Esophagus muscularis mucosa (tissue), 4 donors: ENCODE measurements around the gene KCNJ10. TPM values are rescaled to one million over a fixed set of nuclear protein-coding genes. Genes with fewer than 3 reads are reported as not detected.

ENCODE experiments used
- DNase-seq: peaks from one replicate; pipeline ENCODE4 v3.0.0-alpha.2; 2017; ENCODE audit errors: extremely low spot score
- H3K27ac ChIP-seq, 4 donors: fragments of 200-600 bp; sonication (generic); replicated peaks in 1 of 4; 1 replicate in 3 of 4; 2 replicates in 1 of 4; pipeline ENCODE4 v1.5.1; 2016 to 2019; ENCODE audit warnings: mild to moderate bottlenecking in 1 of 4
- H3K27me3 ChIP-seq, 4 donors: fragments of 200-600 bp; sonication (generic); one replicate each; pipeline versions ENCODE4 v1.5.1 to v1.6.0; 2016 to 2019
- H3K36me3 ChIP-seq, 4 donors: fragments of 200-600 bp; sonication (generic); one replicate each; pipeline ENCODE4 v1.5.1; 2016 to 2019
- H3K4me1 ChIP-seq, 4 donors: fragments of 200-600 bp; sonication (generic); one replicate each; pipeline ENCODE4 v1.5.1; 2016 to 2019
- H3K4me3 ChIP-seq, 4 donors: fragments of 200-600 bp; sonication (generic); 1 replicate in 2 of 4; 2 replicates in 2 of 4; pipeline ENCODE4 v1.5.1; 2016 to 2019; ENCODE audit warnings: mild to moderate bottlenecking in 4 of 4, moderate library complexity in 1 of 4
- H3K9me3 ChIP-seq, 4 donors: fragments of 200-600 bp; sonication (generic); 1 replicate in 3 of 4; 2 replicates in 1 of 4; pipeline ENCODE4 v1.5.1; 2016 to 2019
- EP300 ChIP-seq: sonication (generic); formaldehyde crosslinking; IDR thresholded peaks from one replicate; pipeline ENCODE4 v1.6.1; 2017; ENCODE audit warnings: antibody characterized with exemption
- POLR2A ChIP-seq: fragments of 450-650 bp; IDR thresholded peaks from one replicate; pipeline ENCODE4 v1.6.1; 2017; ENCODE audit warnings: antibody characterized with exemption, moderate library complexity, mild to moderate bottlenecking, low read depth
- POLR2AphosphoS5 ChIP-seq, 2 donors: sonication (generic); formaldehyde crosslinking; IDR thresholded peaks; one replicate each; pipeline ENCODE4 v1.6.1; 2017; ENCODE audit warnings: antibody characterized with exemption in 2 of 2
- WGBS: methylation state at CpG from one replicate; pipeline ENCODE4 v1.1.5; 2018; 5-methylcytosine and 5-hydroxymethylcytosine counted together
- intact Hi-C: fragments of 100-400 bp; cut with DNase I; formaldehyde crosslinking; loops from one replicate; pipeline ENCODE4 v1.15.1; 2023
- total RNA-seq, 4 donors: library from RNA; depleted of rRNA; stranded (reverse); fragments of >200 nt; gene quantifications; one replicate each; pipeline versions ENCODE4 v1.1.0 to v1.2.1, GENCODE V29; 2016
- TF ChIP-seq, protein P1 (sequence below), 3 experiments: fragments of 200-600 bp in 2 of 3; fragments of 450-650 bp in 1 of 3; sonication (generic) in 2 of 3; IDR thresholded peaks; one replicate each; pipeline ENCODE4 v1.5.1; 2017 to 2019; ENCODE audit warnings: antibody characterized with exemption in 3 of 3, mild to moderate bottlenecking in 2 of 3, moderate library complexity in 1 of 3

Gene KCNJ10
- total RNA-seq, 4 donors from 2014 or later, result 0.06 TPM; not detected in 3

DNA sequence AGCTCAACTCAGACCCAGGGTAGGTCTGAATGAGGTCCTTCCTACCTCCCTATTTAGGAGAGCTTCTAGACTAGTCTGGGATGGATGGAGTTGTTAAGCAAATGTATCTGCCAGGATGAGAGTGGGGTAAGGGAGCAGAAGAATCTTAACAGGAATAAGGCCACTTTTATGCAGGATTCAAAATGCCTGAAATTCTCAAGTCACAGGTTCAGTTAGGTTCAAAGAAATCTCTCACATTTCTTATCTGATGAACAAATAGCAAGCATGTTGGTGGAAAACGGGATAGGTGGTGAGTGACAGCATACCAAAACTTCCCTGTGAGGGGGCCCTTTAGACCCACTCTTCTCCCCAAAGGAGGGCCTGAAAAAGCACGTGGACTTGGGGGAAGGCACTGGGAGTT, 118.9 kb downstream of the KCNJ10 start:
- peaks cover 0 to 20% (median 0%) of the 10 kb centered on the region in 4 donors for H3K27me3 ChIP-seq
- intact Hi-C loops, result no loop called here
- DNase-seq, result no peak
- H3K27ac ChIP-seq, result no peak overlapping the region
- no peaks in the 10 kb centered on the region for H3K9me3 ChIP-seq
- no peaks in the 10 kb centered on the region for H3K36me3 ChIP-seq
- TF ChIP-seq POLR2AphosphoS5 (IDR thresholded peaks at IDR 0.05), result no peak
- TF ChIP-seq, protein P1, sequence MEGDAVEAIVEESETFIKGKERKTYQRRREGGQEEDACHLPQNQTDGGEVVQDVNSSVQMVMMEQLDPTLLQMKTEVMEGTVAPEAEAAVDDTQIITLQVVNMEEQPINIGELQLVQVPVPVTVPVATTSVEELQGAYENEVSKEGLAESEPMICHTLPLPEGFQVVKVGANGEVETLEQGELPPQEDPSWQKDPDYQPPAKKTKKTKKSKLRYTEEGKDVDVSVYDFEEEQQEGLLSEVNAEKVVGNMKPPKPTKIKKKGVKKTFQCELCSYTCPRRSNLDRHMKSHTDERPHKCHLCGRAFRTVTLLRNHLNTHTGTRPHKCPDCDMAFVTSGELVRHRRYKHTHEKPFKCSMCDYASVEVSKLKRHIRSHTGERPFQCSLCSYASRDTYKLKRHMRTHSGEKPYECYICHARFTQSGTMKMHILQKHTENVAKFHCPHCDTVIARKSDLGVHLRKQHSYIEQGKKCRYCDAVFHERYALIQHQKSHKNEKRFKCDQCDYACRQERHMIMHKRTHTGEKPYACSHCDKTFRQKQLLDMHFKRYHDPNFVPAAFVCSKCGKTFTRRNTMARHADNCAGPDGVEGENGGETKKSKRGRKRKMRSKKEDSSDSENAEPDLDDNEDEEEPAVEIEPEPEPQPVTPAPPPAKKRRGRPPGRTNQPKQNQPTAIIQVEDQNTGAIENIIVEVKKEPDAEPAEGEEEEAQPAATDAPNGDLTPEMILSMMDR (IDR thresholded peaks at IDR 0.05), result no peak
- TF ChIP-seq EP300, result no peak
- no peak for TF ChIP-seq POLR2A
- 76% methylated on average over 2 of the region's 2 CpGs for WGBS
- H3K4me3 ChIP-seq, result no peak overlapping the region
- peaks cover 2 to 9% (median 2%) of the 10 kb centered on the region in 4 donors for H3K4me1 ChIP-seq

DNA sequence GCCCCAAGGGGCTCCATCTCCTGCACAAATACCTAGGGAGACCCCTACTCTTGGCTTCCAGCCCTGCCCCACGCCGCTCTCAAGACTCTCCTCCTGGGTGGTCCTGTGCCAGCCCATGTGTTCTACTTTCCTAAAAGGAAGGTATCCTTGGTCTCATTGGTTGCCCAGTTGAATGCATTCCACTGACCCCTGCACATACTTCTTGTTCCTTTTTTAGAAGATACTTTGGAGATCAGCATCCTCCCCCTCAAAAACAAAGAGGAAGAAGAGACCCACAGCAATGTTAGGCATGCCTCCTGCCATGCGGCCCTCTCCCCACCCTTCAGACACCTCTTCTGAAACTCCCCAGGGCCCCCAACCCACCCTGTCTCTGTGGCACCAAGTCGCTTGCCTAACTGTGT, 120.0 kb downstream of the KCNJ10 start:
- TF ChIP-seq EP300 (no peak), POLR2AphosphoS5 (IDR thresholded peaks at IDR 0.05) (no peak), POLR2A (no peak)
- TF ChIP-seq, protein P1 (IDR thresholded peaks at IDR 0.05), result no peak
- DNase-seq, result no peak
- Histone ChIP-seq H3K9me3 (no peaks in the 10 kb centered on the region), H3K36me3 (no peaks in the 10 kb centered on the region), H3K27me3 (peaks cover 0 to 22% (median 0%) of the 10 kb centered on the region in 4 donors), H3K27ac (no peak overlapping the region), H3K4me1 (peaks cover 12 to 20% (median 12%) of the 10 kb centered on the region in 4 donors), H3K4me3 (no peak overlapping the region)
- WGBS, result 83% methylated on average over 4 of the region's 4 CpGs
- intact Hi-C loops, result no loop called here

- whole genome bisulfite sequencing, result 65% methylated on average over 6 of the region's 6 CpGs
- peaks cover 15 to 22% (median 15%) of the 10 kb centered on the region in 4 donors for H3K4me1 ChIP-seq
- no peak overlapping the region for H3K27ac ChIP-seq
- no peak for TF ChIP-seq EP300
- TF ChIP-seq POLR2A, result no peak
- TF ChIP-seq, protein P1 (IDR thresholded peaks at IDR 0.05), result no peak
- no peak for TF ChIP-seq POLR2AphosphoS5 (IDR thresholded peaks at IDR 0.05)
- intact Hi-C loops, result no loop called here
- H3K9me3 ChIP-seq, result no peaks in the 10 kb centered on the region
- no peak overlapping the region for H3K4me3 ChIP-seq
- H3K36me3 ChIP-seq, result no peaks in the 10 kb centered on the region
- H3K27me3 ChIP-seq, result peaks cover 0 to 30% (median 0%) of the 10 kb centered on the region in 4 donors
- no peak for DNase-seq
Observed at GRCh38 chr1:159949123-159949522, 120.8 kb downstream of the KCNJ10 start.

Other genes starting within 250 kb of the KCNJ10 start
- 1 to 10 TPM; 1.9 to 8.4 (median 3.5) TPM for gene SLAMF8, start 243.3 kb downstream of the KCNJ10 start, total RNA-seq
- gene VSIG8, start 207.5 kb downstream of the KCNJ10 start, total RNA-seq, result not detected
- under 1 TPM in 2 of 4 donors, not detected in 2; 0.17 to 0.32 TPM for gene CFAP45, start 170.0 kb downstream of the KCNJ10 start, total RNA-seq
- gene TAGLN2, start 144.7 kb downstream of the KCNJ10 start, total RNA-seq, result 100 to 1,000 TPM; 125 to 276 (median 228) TPM
- under 1 TPM in 2 of 4 donors, not detected in 2; 0.17 to 0.23 TPM for gene IGSF9, start 124.5 kb downstream of the KCNJ10 start, total RNA-seq
- not detected for gene SLAMF9, start 115.9 kb downstream of the KCNJ10 start, total RNA-seq
- gene PIGM, start 38.2 kb downstream of the KCNJ10 start, total RNA-seq, result 1 to 10 TPM; 2.8 to 4.9 (median 4.6) TPM
- not detected for gene KCNJ9, start 11.4 kb upstream of the KCNJ10 start, total RNA-seq
- 10 to 100 TPM; 12.0 to 27.0 (median 21.9) TPM for gene IGSF8, start 28.5 kb upstream of the KCNJ10 start, total RNA-seq
- gene ATP1A2, start 45.6 kb upstream of the KCNJ10 start, total RNA-seq, result 100 to 1,000 TPM; 101 to 214 (median 130) TPM
- 1 to 10 TPM in 1 of 4 donors, under 1 TPM in 2, not detected in 1; 0.17 to 2.1 (median 0.98) TPM for gene ATP1A4, start 81.4 kb upstream of the KCNJ10 start, total RNA-seq
- 1 to 10 TPM; 2.9 to 4.9 (median 4.6) TPM for gene CASQ1, start 120.4 kb upstream of the KCNJ10 start, total RNA-seq
- gene PEA15, start 135.2 kb upstream of the KCNJ10 start, total RNA-seq, result 100 to 1,000 TPM; 161 to 286 (median 239) TPM
- gene DCAF8, start 192.4 kb upstream of the KCNJ10 start, total RNA-seq, result 100 to 1,000 TPM; 111 to 191 (median 172) TPM
- gene PEX19, start 215.0 kb upstream of the KCNJ10 start, total RNA-seq, result 10 to 100 TPM; 43.6 to 54.2 (median 46.1) TPM